ENCODE data around the gene CEP43. TPM values are rescaled to one million over a fixed set of nuclear protein-coding genes. Genes with fewer than 3 reads are reported as not detected.

CEP43 gene
- total and polyA plus RNA-seq, 9 donors, result 7.5 to 39.5 (median 13.9) TPM

DNA sequence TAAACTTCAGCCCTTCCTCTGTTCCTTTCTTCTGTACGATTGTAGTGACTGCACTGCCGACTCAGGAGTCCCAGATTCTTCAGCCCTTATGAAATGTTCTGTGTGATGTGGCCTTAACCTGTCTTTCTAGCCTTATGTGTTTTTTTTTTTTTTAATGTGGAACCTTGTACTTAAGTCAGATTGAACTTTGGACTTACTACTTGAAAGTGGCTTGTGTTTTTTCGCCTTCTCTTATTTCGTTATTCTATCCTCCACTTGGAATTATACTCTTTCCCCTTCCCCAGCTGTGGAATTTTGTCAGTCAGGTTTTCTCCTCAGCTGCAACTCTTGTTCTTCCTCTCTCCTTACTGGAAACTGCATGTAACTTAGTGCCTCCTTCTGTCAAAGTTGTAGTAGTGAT is 8.8 kb downstream of the CEP43 start:
- Histone ChIP-seq H3K36me3 (no peaks in the 10 kb centered on the region), H3K27ac (no peak overlapping the region)
- intact Hi-C loops (cut with DNase I), result no loop called here

DNA sequence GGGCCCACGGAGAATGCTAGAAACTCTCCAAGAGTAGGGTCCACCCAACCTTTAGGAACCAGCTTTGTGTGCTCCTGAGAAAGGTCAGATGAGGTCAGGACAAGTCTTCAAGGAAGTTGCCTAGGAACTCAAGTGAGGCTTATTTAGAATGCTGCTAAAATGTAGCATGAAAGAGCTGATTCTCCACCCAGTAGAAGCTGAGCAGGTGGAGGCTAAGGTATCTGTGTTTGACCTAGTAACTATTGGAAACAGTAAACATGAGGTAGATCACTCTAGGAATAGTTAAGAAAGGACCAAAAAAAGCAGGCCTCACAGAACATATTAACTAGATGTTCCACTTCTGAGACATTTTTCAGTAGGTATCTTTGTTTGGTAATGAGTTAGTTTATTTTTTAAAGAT is 13.9 kb downstream of the CEP43 start:
- Histone ChIP-seq H3K36me3 (no peaks in the 10 kb centered on the region), H3K27me3 (no peaks in the 10 kb centered on the region), H3K4me3 (no peak overlapping the region), H3K4me1 (ENCODE audit: insufficient read depth) (no peaks in the 10 kb centered on the region), H3K9me3 (no peaks in the 10 kb centered on the region), H3K27ac (no peak overlapping the region)
- DNase-seq, result no peak
- TF ChIP-seq, protein P1, sequence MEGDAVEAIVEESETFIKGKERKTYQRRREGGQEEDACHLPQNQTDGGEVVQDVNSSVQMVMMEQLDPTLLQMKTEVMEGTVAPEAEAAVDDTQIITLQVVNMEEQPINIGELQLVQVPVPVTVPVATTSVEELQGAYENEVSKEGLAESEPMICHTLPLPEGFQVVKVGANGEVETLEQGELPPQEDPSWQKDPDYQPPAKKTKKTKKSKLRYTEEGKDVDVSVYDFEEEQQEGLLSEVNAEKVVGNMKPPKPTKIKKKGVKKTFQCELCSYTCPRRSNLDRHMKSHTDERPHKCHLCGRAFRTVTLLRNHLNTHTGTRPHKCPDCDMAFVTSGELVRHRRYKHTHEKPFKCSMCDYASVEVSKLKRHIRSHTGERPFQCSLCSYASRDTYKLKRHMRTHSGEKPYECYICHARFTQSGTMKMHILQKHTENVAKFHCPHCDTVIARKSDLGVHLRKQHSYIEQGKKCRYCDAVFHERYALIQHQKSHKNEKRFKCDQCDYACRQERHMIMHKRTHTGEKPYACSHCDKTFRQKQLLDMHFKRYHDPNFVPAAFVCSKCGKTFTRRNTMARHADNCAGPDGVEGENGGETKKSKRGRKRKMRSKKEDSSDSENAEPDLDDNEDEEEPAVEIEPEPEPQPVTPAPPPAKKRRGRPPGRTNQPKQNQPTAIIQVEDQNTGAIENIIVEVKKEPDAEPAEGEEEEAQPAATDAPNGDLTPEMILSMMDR (IDR thresholded peaks at IDR 0.05), result no peak
- 96 to 100% (median 100%) methylated on average over 1 of the region's 1 CpG for WGBS, 3 donors
- intact Hi-C loops (cut with DNase I), result no loop called here

More for the DNA sequence above, 8.8 kb downstream of the CEP43 start:
- Histone ChIP-seq H3K9me3 (no peaks in the 10 kb centered on the region), H3K4me1 (ENCODE audit: insufficient read depth) (peaks cover 6% of the 10 kb centered on the region), H3K27me3 (no peaks in the 10 kb centered on the region), H3K4me3 (no peak overlapping the region)
- no peak for DNase-seq
- no peak for TF ChIP-seq EP300 (IDR thresholded peaks at IDR 0.05)
- TF ChIP-seq POLR2A (IDR thresholded peaks at IDR 0.05), result no peak
- TF ChIP-seq, protein P1 (IDR thresholded peaks at IDR 0.05), result no peak
- 94 to 98% (median 96%) methylated on average over 4 of the region's 4 CpGs for WGBS, 3 donors

DNA sequence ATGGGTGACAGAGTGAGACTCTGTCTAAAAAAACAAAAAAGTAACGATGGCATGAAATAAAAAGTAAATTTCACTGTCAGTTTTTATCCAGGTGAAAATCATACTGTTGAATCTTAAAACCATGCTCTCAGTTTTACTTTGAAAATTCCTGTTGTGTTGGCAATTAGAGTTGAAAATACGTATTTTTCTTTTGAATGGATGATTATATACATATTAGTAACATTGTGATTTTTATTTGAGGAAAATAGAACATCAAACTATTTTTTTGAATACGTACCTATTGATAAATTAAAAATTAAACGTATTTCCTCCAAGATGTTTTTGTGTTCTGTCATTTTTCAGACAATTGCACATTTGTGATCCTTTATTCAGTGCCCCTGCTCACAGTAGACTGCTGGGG is 14.7 kb downstream of the CEP43 start:
- TF ChIP-seq, protein P1 (IDR thresholded peaks at IDR 0.05), result no peak
- TF ChIP-seq EP300 (IDR thresholded peaks at IDR 0.05) (no peak), POLR2A (IDR thresholded peaks at IDR 0.05) (no peak)
- Histone ChIP-seq H3K4me1 (ENCODE audit: insufficient read depth) (no peaks in the 10 kb centered on the region), H3K9me3 (no peaks in the 10 kb centered on the region), H3K36me3 (no peaks in the 10 kb centered on the region), H3K4me3 (no peak overlapping the region), H3K27me3 (no peaks in the 10 kb centered on the region), H3K27ac (no peak overlapping the region)
- DNase-seq, result no peak
- intact Hi-C loops (cut with DNase I), result no loop called here
- 95 to 96% (median 96%) methylated on average over 4 of the region's 4 CpGs for WGBS, 3 donors

DNA sequence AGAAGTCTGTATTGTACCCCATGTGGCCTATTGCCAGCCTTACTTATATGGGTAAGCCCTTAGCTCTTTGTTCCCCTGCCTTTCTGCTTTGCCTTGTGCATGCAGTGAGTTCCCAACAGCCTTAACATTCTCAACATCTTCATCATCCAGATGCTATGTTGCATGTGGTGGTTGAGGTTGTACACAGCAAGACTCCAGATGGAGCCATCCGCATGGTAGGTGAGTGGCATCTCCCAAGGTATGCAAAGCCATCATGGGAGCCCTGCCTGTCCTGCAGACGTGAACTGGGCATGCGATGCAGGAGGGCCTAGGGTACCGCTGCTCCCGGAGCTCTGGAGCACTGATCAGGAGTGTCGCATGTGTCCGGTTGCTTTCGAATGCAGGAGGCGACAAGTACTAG is 16.1 kb downstream of the CEP43 start:
- Histone ChIP-seq H3K4me1 (ENCODE audit: insufficient read depth) (no peaks in the 10 kb centered on the region), H3K9me3 (no peaks in the 10 kb centered on the region), H3K27me3 (no peaks in the 10 kb centered on the region), H3K4me3 (no peak overlapping the region), H3K27ac (no peak overlapping the region), H3K36me3 (no peaks in the 10 kb centered on the region)
- no peak for TF ChIP-seq POLR2A (IDR thresholded peaks at IDR 0.05)
- no peak for TF ChIP-seq EP300 (IDR thresholded peaks at IDR 0.05)
- TF ChIP-seq, protein P1 (IDR thresholded peaks at IDR 0.05), result no peak
- no peak for DNase-seq
- 95 to 97% (median 95%) methylated on average over 9 of the region's 9 CpGs for WGBS, 3 donors
- intact Hi-C loops (cut with DNase I), result no loop called here

DNA sequence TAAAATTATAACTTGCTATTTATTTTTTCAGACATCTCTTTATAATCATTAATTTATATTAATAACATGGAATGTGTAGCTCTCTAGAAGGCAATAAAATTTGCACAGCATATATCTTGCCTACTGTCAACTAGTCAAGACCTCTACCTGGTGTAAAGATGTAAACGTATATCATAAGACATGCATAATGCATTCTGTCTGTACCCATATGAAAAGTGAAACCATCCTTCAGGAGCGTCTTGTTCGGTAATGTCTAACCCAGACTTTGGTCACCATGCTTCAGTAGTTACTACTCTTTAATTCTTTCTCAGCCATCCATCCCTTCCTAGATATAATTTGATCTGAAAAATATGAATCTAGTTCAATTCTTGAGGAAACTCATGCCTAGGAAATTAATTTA is 21.0 kb downstream of the CEP43 start:
- Histone ChIP-seq H3K36me3 (no peaks in the 10 kb centered on the region), H3K4me3 (no peak overlapping the region), H3K4me1 (ENCODE audit: insufficient read depth) (no peaks in the 10 kb centered on the region), H3K27ac (no peak overlapping the region), H3K27me3 (no peaks in the 10 kb centered on the region), H3K9me3 (no peaks in the 10 kb centered on the region)
- TF ChIP-seq, protein P1 (IDR thresholded peaks at IDR 0.05), result no peak
- no peak for TF ChIP-seq EP300 (IDR thresholded peaks at IDR 0.05)
- no peak for DNase-seq
- intact Hi-C loops (cut with DNase I), result no loop called here
- 94 to 98% (median 98%) methylated on average over 3 of the region's 3 CpGs for WGBS, 3 donors

Data from ovary (tissue), 9 donors.